Endothelial cell of umbilical vein (primary cell): ENCODE measurements around the gene APBA2.

Source experiments
- EZH2 ChIP-seq: IDR thresholded peaks from 2 replicates; pipeline ENCODE4 v1.6.1; 2012; ENCODE audit warnings: borderline replicate concordance, low read depth, mild to moderate bottlenecking, moderate library complexity, low read length, inconsistent platforms; ENCODE audit not compliant: severe bottlenecking
- MAX ChIP-seq: IDR thresholded peaks from 2 replicates; pipeline ENCODE4 v1.6.1; 2011; ENCODE audit not compliant: insufficient read depth, insufficient read length
- POLR2AphosphoS5 ChIP-seq: IDR thresholded peaks from 2 replicates; pipeline ENCODE4 v1.6.1; 2012; ENCODE audit warnings: low read depth, mild to moderate bottlenecking, control low read depth, low read length, moderate library complexity; ENCODE audit not compliant: insufficient read depth

GRCh38 chr15:29051422-29051821 lies 165.6 kb downstream of the APBA2 start:
- TF ChIP-seq POLR2AphosphoS5 (no peak), EZH2 (no peak), MAX (no peak)
